SK-N-SH (cell line): Measurements from ENCODE around the gene KCTD5. TPM values are rescaled to one million over a fixed set of nuclear protein-coding genes. Genes with fewer than 3 reads are reported as not detected.

Experiments used
- CTCF ChIA-PET: fragments of 300-600, 350-600 bp; formaldehyde crosslinking; extraction: SDS; loops from one replicate; lab custom pipeline; 2021; lab: Yijun Ruan, JAX
- POLR2A ChIA-PET: fragments of 350-600 bp; sonication (Branson Sonifier 250); formaldehyde crosslinking; extraction: SDS; loops from one replicate; lab custom pipeline; 2020; ENCODE audit warnings: antibody characterized with exemption, inconsistent platforms; lab: Yijun Ruan, JAX
- DNase-seq: peaks from one replicate; pipeline ENCODE4 v3.0.0; 2012
- H2AFZ ChIP-seq: fragments of 200-600 bp; sonication (generic); 2 replicates; pipeline ENCODE4 v1.8.1; 2016; ENCODE audit warnings: antibody characterized with exemption, mild to moderate bottlenecking, low read depth
- H3F3A ChIP-seq: fragments of 200-600 bp; sonication (generic); replicated peaks from 2 replicates; pipeline ENCODE3; 2016; ENCODE audit warnings: antibody characterized with exemption, mild to moderate bottlenecking; ENCODE audit not compliant: insufficient read depth
- H3K27ac ChIP-seq, 2 experiments: fragments of 200-500 bp in 1 of 2; fragments of 200-600 bp in 1 of 2; sonication (Bioruptor generic) in 1 of 2; sonication (generic), shearing (Covaris generic) in 1 of 2; 2 replicates each; pipeline versions ENCODE4 v1.5.1 to v1.6.1; 2014 to 2016; ENCODE audit warnings: low read depth in 2 of 2, inconsistent platforms in 1 of 2, low read length in 1 of 2, mild to moderate bottlenecking in 1 of 2, mixed read lengths in 1 of 2
- H3K27me3 ChIP-seq: fragments of 200-600 bp; sonication (generic), shearing (Covaris generic); 2 replicates; pipeline ENCODE4 v1.6.1; 2016; ENCODE audit warnings: mixed run types; ENCODE audit not compliant: insufficient read depth
- H3K36me3 ChIP-seq, 2 experiments: fragments of 200-500 bp in 1 of 2; fragments of 200-600 bp in 1 of 2; sonication (Bioruptor generic) in 1 of 2; sonication (generic) in 1 of 2; replicated peaks in 1 of 2; 2 replicates each; pipeline versions ENCODE3 to v1.5.1; 2014 to 2016; ENCODE audit warnings: low read length in 1 of 2, mild to moderate bottlenecking in 1 of 2; ENCODE audit not compliant: insufficient read depth in 2 of 2, control insufficient read depth in 1 of 2
- H3K4me1 ChIP-seq, 2 experiments: fragments of 200-500 bp in 1 of 2; fragments of 200-600 bp in 1 of 2; sonication (Bioruptor generic) in 1 of 2; sonication (generic), shearing (Covaris generic) in 1 of 2; 2 replicates each; pipeline versions ENCODE4 v1.5.1 to v1.6.1; 2014 to 2016; ENCODE audit warnings: low read depth in 1 of 2, low read length in 1 of 2, mixed run types in 1 of 2; ENCODE audit not compliant: insufficient read depth in 2 of 2, control insufficient read depth in 1 of 2
- H3K4me2 ChIP-seq: fragments of 200-600 bp; sonication (generic), shearing (Covaris generic); 2 replicates; pipeline ENCODE4 v1.6.1; 2017; ENCODE audit warnings: mixed run types
- H3K4me3 ChIP-seq, 2 experiments: fragments of 200-500 bp in 1 of 2; fragments of 200-600 bp in 1 of 2; sonication (Bioruptor generic) in 1 of 2; sonication (generic), shearing (Covaris generic) in 1 of 2; 2 replicates each; pipeline versions ENCODE4 v1.5.1 to v1.8.1; 2014 to 2016; ENCODE audit warnings: low read depth in 2 of 2, inconsistent platforms in 1 of 2, low read length in 1 of 2, mild to moderate bottlenecking in 1 of 2, mixed read lengths in 1 of 2, moderate library complexity in 1 of 2
- H3K79me2 ChIP-seq: fragments of 200-600 bp; sonication (generic); 2 replicates; pipeline ENCODE4 v1.8.1; 2017; ENCODE audit warnings: mild to moderate bottlenecking; ENCODE audit not compliant: insufficient read depth
- H3K9ac ChIP-seq: fragments of 200-600 bp; sonication (generic); 2 replicates; pipeline ENCODE4 v1.6.1; 2017; ENCODE audit warnings: mixed run types
- H3K9me2 ChIP-seq: fragments of 200-600 bp; sonication (generic); 2 replicates; pipeline ENCODE4 v1.6.1; 2017; ENCODE audit warnings: mixed run types
- H3K9me3 ChIP-seq: fragments of 200-600 bp; sonication (generic); 2 replicates; pipeline ENCODE4 v1.6.1; 2017; ENCODE audit warnings: mixed run types, mild to moderate bottlenecking, moderate library complexity
- H4K20me1 ChIP-seq: fragments of 200-600 bp; sonication (generic); 2 replicates; pipeline ENCODE4 v1.6.1; 2017; ENCODE audit warnings: mild to moderate bottlenecking, mixed run types; ENCODE audit not compliant: insufficient read depth
- CHD2 ChIP-seq: fragments of 150-350 bp; IDR thresholded peaks from 2 replicates; pipeline ENCODE4 v1.6.1; 2018; ENCODE audit warnings: low read length; ENCODE audit not compliant: partially characterized antibody
- ELF1 ChIP-seq: IDR thresholded peaks from 2 replicates; pipeline ENCODE4 v1.4.0; 2012
- EZH2phosphoT487 ChIP-seq: fragments of 200-600 bp; sonication (generic); IDR thresholded peaks from 2 replicates; pipeline ENCODE4 v1.6.1; 2017; ENCODE audit warnings: low read depth, mixed run types, mild to moderate bottlenecking, antibody characterized with exemption, moderate library complexity, borderline replicate concordance
- FOSL2 ChIP-seq: IDR thresholded peaks from 2 replicates; pipeline ENCODE4 v1.4.0; 2012; ENCODE audit warnings: low read depth, mild to moderate bottlenecking, moderate library complexity, borderline replicate concordance
- FOXJ3 ChIP-seq: sonication (generic); formaldehyde crosslinking; IDR thresholded peaks from 2 replicates; pipeline ENCODE4 v1.5.1; 2020; ENCODE audit warnings: mild to moderate bottlenecking, missing genetic modification reagents
- JUND ChIP-seq: IDR thresholded peaks from 2 replicates; pipeline ENCODE4 v1.4.0; 2012
- MAX ChIP-seq: IDR thresholded peaks from 2 replicates; pipeline ENCODE4 v1.4.0; 2012; ENCODE audit warnings: low read depth
- PBX3 ChIP-seq: IDR thresholded peaks from 2 replicates; pipeline ENCODE4; 2012
- SMC3 ChIP-seq: IDR thresholded peaks from 2 replicates; pipeline ENCODE4 v1.6.1; 2012; ENCODE audit warnings: low read depth, low read length, improper control_type of control experiment
- TAF1 ChIP-seq: IDR thresholded peaks from 2 replicates; pipeline ENCODE4 v1.6.1; 2012; ENCODE audit warnings: low read depth, mild to moderate bottlenecking, low read length, moderate library complexity, borderline replicate concordance
- TCF12 ChIP-seq: IDR thresholded peaks from 2 replicates; pipeline ENCODE4 v1.4.0; 2012
- USF1 ChIP-seq: IDR thresholded peaks from 2 replicates; pipeline ENCODE4 v1.4.0; 2012; ENCODE audit warnings: low read depth, borderline replicate concordance
- YY1 ChIP-seq: IDR thresholded peaks from 2 replicates; pipeline ENCODE4 v1.4.0; 2012; ENCODE audit warnings: low read depth, mild to moderate bottlenecking
- ZBTB33 ChIP-seq: IDR thresholded peaks from 2 replicates; pipeline ENCODE4 v1.4.0; 2012; ENCODE audit warnings: low read depth, borderline replicate concordance
- WGBS: methylation state at CpG from one replicate; pipeline ENCODE4 v1.1.6; 2017; ENCODE audit warnings: low lambda C conversion rate; 5-methylcytosine and 5-hydroxymethylcytosine counted together
- polyA plus RNA-seq, 3 experiments: library from polyadenylated mRNA; depleted of rRNA; stranded (reverse); fragments of >200 nt; gene quantifications; 2 replicates each; pipeline ENCODE4 v1.2.3, GENCODE V29; 2012

Gene KCTD5
- polyA plus RNA-seq, 1 of the 3 experiments (the other 2 are of a cell fraction) = 53.4 TPM

GRCh38 chr16:2728034-2728433 lies 45.7 kb downstream of the KCTD5 start (continued):
- TF ChIP-seq ZBTB33 (no peak), CHD2 (no peak), MAX (no peak), FOXJ3 (CRISPR knock-in tag) (no peak), YY1 (no peak), SMC3 (no peak), TCF12 (no peak), PBX3 (no peak)

- POLR2A ChIA-PET = no interaction called here
- H2AFZ ChIP-seq = no peak overlapping the region
- H3K27me3 ChIP-seq = no peaks in the 10 kb centered on the region
- no peaks in the 10 kb centered on the region for H3F3A ChIP-seq
- WGBS = 85% methylated on average over 10 of the region's 10 CpGs
- H3K4me2 ChIP-seq = no peak overlapping the region
- no peaks in the 10 kb centered on the region for H4K20me1 ChIP-seq
- CTCF ChIA-PET = no interaction called here
- H3K4me1 ChIP-seq = no peaks in the 10 kb centered on the region; a peak in 1 of 4 replicates
- TF ChIP-seq USF1 = no peak
- no peak for TF ChIP-seq FOSL2
- no peak for TF ChIP-seq EZH2phosphoT487
- no peak for TF ChIP-seq TAF1
- TF ChIP-seq ELF1 = no peak
- TF ChIP-seq JUND = no peak
- TF ChIP-seq TCF12 = no peak
- H3K9ac ChIP-seq = no peak overlapping the region
- no peaks in the 10 kb centered on the region for H3K36me3 ChIP-seq
- no peaks in the 10 kb centered on the region for H3K9me2 ChIP-seq
- no peak overlapping the region for H3K27ac ChIP-seq
- no peaks in the 10 kb centered on the region for H3K9me3 ChIP-seq
- H3K79me2 ChIP-seq = no peaks in the 10 kb centered on the region
- no peak overlapping the region for H3K4me3 ChIP-seq
- no peak for DNase-seq
Observed at GRCh38 chr16:2734844-2735515, 52.7 kb downstream of the KCTD5 start.
